ENCODE results near the gene ATP13A3.

ATP13A3 gene

GRCh38 chr3:194382892-194383223 lies 103.9 kb downstream of the ATP13A3 start (continued):
- no peak for TF ChIP-seq CSRNP3 (CRISPR knock-in tag; IDR thresholded peaks at IDR 0.05)
- no peak for TF ChIP-seq TSHZ2 (CRISPR knock-in tag; IDR thresholded peaks at IDR 0.05)
- no peak for TF ChIP-seq ZNF8 (CRISPR knock-in tag; IDR thresholded peaks at IDR 0.05)

GRCh38 chr3:194382196-194382891 lies 104.5 kb downstream of the ATP13A3 start:
- TF ChIP-seq ZNF565 (CRISPR knock-in tag; conservative IDR thresholded peaks at IDR 0.05; ENCODE audit: low read depth), result no peak
- ATAC-seq, result no peak

- peak; percentile 100 for ATAC-seq
- TF ChIP-seq SNAI2 (CRISPR knock-in tag; IDR thresholded peaks at IDR 0.05) (no peak), TCF4 (CRISPR knock-in tag; IDR thresholded peaks at IDR 0.05; ENCODE audit: borderline replicate concordance) (no peak), ZC3H10 (CRISPR knock-in tag; IDR thresholded peaks at IDR 0.05) (no peak), CSRNP3 (CRISPR knock-in tag; IDR thresholded peaks at IDR 0.05) (no peak), ZNF565 (CRISPR knock-in tag; conservative IDR thresholded peaks at IDR 0.05; ENCODE audit: low read depth) (no peak), RARB (CRISPR knock-in tag; IDR thresholded peaks at IDR 0.05) (no peak), ZFP3 (CRISPR knock-in tag; IDR thresholded peaks at IDR 0.05) (no peak), ARNTL (CRISPR knock-in tag; IDR thresholded peaks at IDR 0.05; ENCODE audit: borderline replicate concordance, low read depth) (no peak), PATZ1 (CRISPR knock-in tag; IDR thresholded peaks at IDR 0.05; ENCODE audit: borderline replicate concordance) (no peak), OSR1 (CRISPR knock-in tag; IDR thresholded peaks at IDR 0.05) (no peak), CREB5 (CRISPR knock-in tag; IDR thresholded peaks at IDR 0.05; ENCODE audit: low read depth) (no peak), PPARA (CRISPR knock-in tag; IDR thresholded peaks at IDR 0.05; ENCODE audit: borderline replicate concordance) (no peak), POU6F1 (CRISPR knock-in tag; IDR thresholded peaks at IDR 0.05; ENCODE audit: borderline replicate concordance, low read depth) (no peak)
Observed at GRCh38 chr3:194381460-194381875, 105.3 kb downstream of the ATP13A3 start.

- ATAC-seq, result no peak
- no peak for TF ChIP-seq RARB (CRISPR knock-in tag; IDR thresholded peaks at IDR 0.05)
- no peak for TF ChIP-seq PPARA (CRISPR knock-in tag; IDR thresholded peaks at IDR 0.05; ENCODE audit: borderline replicate concordance)
- TF ChIP-seq POU6F1 (CRISPR knock-in tag; IDR thresholded peaks at IDR 0.05; ENCODE audit: borderline replicate concordance, low read depth), result no peak
- TF ChIP-seq CSRNP3 (CRISPR knock-in tag; IDR thresholded peaks at IDR 0.05), result no peak
- TF ChIP-seq ZFP3 (CRISPR knock-in tag; IDR thresholded peaks at IDR 0.05), result no peak
- TF ChIP-seq ZFP30 (CRISPR knock-in tag; IDR thresholded peaks at IDR 0.05), result no peak
- TF ChIP-seq PATZ1 (CRISPR knock-in tag; IDR thresholded peaks at IDR 0.05; ENCODE audit: borderline replicate concordance), result no peak
- TF ChIP-seq ZNF70 (CRISPR knock-in tag; IDR thresholded peaks at IDR 0.05), result no peak
- no peak for TF ChIP-seq ZC3H10 (CRISPR knock-in tag; IDR thresholded peaks at IDR 0.05)
- TF ChIP-seq ARNTL (CRISPR knock-in tag; IDR thresholded peaks at IDR 0.05; ENCODE audit: borderline replicate concordance, low read depth), result no peak
- TF ChIP-seq OSR1 (CRISPR knock-in tag; IDR thresholded peaks at IDR 0.05), result no peak
Observed at GRCh38 chr3:194380326-194380725, 106.5 kb downstream of the ATP13A3 start.
